ENCODE data around the gene AGO4. TPM values are rescaled to one million over a fixed set of nuclear protein-coding genes. Genes with fewer than 3 reads are reported as not detected.

AGO4 gene
- polyA plus RNA-seq, 2 of the 4 experiments (the other 2 are of a cell fraction), result 3.1 to 4.7 TPM

DNA sequence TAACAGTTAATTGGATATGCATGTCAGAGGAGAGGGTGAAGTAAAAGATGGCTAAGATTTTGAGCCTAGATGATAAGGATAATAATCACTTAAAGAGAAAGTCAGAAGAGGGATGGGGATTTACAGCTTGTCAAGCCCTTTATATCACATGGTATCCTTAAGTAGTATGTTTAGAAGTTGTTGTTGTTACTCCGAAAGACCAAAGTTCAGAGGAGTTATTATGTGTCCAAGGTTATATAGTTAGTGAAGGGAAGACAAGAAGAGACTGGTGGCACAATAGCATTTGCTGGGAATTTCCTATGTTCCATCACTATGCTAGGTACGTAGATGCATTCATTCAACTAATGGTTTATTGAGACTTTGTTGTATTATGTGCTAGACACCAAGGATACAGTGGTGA lies 44.4 kb downstream of the AGO4 start (continued):
- TF ChIP-seq, protein P1, sequence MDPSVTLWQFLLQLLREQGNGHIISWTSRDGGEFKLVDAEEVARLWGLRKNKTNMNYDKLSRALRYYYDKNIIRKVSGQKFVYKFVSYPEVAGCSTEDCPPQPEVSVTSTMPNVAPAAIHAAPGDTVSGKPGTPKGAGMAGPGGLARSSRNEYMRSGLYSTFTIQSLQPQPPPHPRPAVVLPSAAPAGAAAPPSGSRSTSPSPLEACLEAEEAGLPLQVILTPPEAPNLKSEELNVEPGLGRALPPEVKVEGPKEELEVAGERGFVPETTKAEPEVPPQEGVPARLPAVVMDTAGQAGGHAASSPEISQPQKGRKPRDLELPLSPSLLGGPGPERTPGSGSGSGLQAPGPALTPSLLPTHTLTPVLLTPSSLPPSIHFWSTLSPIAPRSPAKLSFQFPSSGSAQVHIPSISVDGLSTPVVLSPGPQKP (IDR thresholded peaks at IDR 0.05; ENCODE audit: low read depth, low read length), result no peak
- TF ChIP-seq CBX2 (IDR thresholded peaks at IDR 0.05; ENCODE audit: borderline replicate concordance, low read depth), result no peak
- TF ChIP-seq HEYL (CRISPR knock-in tag; IDR thresholded peaks at IDR 0.05), result no peak

DNA sequence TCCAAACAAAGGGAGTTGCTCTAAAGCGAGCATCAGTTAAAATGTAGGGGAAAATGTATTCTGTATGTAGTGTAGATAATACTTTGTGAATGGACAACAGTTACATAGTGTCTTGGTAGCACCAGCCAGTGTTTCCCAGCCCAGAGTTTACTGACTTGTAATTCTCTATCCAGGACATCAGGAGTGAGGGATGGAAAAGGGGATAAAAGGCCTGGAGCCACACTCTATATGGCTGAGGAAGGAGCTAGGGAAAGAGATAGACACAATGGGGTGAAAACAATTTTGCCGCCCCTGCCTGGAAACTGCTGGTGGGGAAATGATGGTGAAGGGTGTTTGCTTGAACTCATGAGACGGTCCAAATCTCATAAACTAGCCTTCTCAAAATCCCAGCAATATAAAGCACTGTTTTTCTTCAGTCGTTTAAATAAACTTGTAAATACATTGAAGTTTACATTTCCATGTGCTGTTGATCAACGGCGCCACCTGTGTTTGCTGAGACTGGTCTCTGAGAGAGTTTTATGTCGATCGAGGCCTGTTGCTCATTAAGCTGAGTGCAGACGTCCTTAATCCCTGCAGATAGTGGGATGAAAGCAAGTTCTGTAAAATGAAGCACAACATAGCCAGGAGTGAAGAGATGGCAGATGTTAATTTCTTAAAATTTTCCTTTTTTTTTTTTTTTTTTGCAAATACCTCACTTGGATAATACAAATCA lies 47.3 kb downstream of the AGO4 start:
- TF ChIP-seq CHD4 (IDR thresholded peaks at IDR 0.05; ENCODE audit: borderline replicate concordance) (no peak), HOXB13 (CRISPR knock-in tag; IDR thresholded peaks at IDR 0.05; ENCODE audit: low read depth) (no peak), KDM1A (IDR thresholded peaks at IDR 0.05; ENCODE audit: low read depth) (no peak)
- TF ChIP-seq, protein P2, sequence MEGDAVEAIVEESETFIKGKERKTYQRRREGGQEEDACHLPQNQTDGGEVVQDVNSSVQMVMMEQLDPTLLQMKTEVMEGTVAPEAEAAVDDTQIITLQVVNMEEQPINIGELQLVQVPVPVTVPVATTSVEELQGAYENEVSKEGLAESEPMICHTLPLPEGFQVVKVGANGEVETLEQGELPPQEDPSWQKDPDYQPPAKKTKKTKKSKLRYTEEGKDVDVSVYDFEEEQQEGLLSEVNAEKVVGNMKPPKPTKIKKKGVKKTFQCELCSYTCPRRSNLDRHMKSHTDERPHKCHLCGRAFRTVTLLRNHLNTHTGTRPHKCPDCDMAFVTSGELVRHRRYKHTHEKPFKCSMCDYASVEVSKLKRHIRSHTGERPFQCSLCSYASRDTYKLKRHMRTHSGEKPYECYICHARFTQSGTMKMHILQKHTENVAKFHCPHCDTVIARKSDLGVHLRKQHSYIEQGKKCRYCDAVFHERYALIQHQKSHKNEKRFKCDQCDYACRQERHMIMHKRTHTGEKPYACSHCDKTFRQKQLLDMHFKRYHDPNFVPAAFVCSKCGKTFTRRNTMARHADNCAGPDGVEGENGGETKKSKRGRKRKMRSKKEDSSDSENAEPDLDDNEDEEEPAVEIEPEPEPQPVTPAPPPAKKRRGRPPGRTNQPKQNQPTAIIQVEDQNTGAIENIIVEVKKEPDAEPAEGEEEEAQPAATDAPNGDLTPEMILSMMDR (IDR thresholded peaks at IDR 0.05), result 0 out of 3 replicates have a peak, but pooled peaks have one; percentile 4
- DNase-seq (ENCODE audit: low read depth in 1 of 2, low spot score in 1 of 2) (no peak), FAIRE-seq (no peak), ATAC-seq (no peak)
- Histone ChIP-seq H3K4me2 (no peak overlapping the region), H3K4me3 (no peak overlapping the region), H3K9me3 (no peaks in the 10 kb centered on the region), H3K27ac (no peak overlapping the region), H3K4me1 (no peaks in the 10 kb centered on the region)
- 71% methylated on average over 9 of the region's 9 CpGs for WGBS (ENCODE audit: missing lambda C conversion rate)
- CTCF ChIA-PET, result interaction anchor here (0.6 to 1.4 kb wide), 4 partner anchors 28 to 176 kb away, joined by 3 to 4 read pairs (median 4); partner anchors contain the start of gene AGO1
- POLR2A ChIA-PET, result interaction anchor here (0.7 kb wide), 1 partner anchor 242 kb away, joined by 10 read pairs; no protein-coding TSS in a partner anchor

DNA sequence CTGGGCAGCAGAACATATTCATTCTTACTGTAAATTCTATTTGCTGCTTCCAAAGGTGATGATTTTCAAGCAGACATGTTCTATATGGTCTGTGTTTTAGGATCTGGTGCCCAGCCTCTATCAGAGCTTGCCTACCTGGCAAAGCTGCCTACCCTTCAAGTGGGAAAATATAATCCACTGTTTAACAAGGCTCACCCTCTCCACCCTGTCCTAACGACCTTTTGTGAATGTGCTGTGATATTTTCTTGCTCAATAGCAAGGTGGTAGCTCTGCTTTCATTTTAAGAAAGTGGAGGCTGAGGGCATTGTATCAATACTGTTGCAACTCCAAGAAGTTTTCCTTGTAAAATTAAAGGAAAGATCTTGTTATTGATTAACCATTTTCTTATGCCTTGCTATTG lies 49.1 kb downstream of the AGO4 start:
- Histone ChIP-seq H3K4me2 (no peak overlapping the region), H3K27ac (no peak overlapping the region), H3K4me1 (no peaks in the 10 kb centered on the region), H3K4me3 (no peak overlapping the region), H3K9me3 (no peaks in the 10 kb centered on the region)
- no peak for DNase-seq (ENCODE audit: low read depth in 1 of 2, low spot score in 1 of 2)
- FAIRE-seq, result no peak
- no peak for TF ChIP-seq CEBPB (IDR thresholded peaks at IDR 0.05)
- no peak for TF ChIP-seq SREBF2 (IDR thresholded peaks at IDR 0.05)
- TF ChIP-seq RARB (CRISPR knock-in tag; IDR thresholded peaks at IDR 0.05), result no peak
- TF ChIP-seq BHLHE40 (IDR thresholded peaks at IDR 0.05; ENCODE audit: low read depth, low read length), result no peak
- no peak for TF ChIP-seq GATA3 (IDR thresholded peaks at IDR 0.05; ENCODE audit: borderline replicate concordance)
- TF ChIP-seq KDM5A (IDR thresholded peaks at IDR 0.05), result no peak
- TF ChIP-seq, protein P3, sequence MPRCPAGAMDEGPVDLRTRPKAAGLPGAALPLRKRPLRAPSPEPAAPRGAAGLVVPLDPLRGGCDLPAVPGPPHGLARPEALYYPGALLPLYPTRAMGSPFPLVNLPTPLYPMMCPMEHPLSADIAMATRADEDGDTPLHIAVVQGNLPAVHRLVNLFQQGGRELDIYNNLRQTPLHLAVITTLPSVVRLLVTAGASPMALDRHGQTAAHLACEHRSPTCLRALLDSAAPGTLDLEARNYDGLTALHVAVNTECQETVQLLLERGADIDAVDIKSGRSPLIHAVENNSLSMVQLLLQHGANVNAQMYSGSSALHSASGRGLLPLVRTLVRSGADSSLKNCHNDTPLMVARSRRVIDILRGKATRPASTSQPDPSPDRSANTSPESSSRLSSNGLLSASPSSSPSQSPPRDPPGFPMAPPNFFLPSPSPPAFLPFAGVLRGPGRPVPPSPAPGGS (IDR thresholded peaks at IDR 0.05), result no peak
- TF ChIP-seq, protein P4, sequence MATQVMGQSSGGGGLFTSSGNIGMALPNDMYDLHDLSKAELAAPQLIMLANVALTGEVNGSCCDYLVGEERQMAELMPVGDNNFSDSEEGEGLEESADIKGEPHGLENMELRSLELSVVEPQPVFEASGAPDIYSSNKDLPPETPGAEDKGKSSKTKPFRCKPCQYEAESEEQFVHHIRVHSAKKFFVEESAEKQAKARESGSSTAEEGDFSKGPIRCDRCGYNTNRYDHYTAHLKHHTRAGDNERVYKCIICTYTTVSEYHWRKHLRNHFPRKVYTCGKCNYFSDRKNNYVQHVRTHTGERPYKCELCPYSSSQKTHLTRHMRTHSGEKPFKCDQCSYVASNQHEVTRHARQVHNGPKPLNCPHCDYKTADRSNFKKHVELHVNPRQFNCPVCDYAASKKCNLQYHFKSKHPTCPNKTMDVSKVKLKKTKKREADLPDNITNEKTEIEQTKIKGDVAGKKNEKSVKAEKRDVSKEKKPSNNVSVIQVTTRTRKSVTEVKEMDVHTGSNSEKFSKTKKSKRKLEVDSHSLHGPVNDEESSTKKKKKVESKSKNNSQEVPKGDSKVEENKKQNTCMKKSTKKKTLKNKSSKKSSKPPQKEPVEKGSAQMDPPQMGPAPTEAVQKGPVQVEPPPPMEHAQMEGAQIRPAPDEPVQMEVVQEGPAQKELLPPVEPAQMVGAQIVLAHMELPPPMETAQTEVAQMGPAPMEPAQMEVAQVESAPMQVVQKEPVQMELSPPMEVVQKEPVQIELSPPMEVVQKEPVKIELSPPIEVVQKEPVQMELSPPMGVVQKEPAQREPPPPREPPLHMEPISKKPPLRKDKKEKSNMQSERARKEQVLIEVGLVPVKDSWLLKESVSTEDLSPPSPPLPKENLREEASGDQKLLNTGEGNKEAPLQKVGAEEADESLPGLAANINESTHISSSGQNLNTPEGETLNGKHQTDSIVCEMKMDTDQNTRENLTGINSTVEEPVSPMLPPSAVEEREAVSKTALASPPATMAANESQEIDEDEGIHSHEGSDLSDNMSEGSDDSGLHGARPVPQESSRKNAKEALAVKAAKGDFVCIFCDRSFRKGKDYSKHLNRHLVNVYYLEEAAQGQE (IDR thresholded peaks at IDR 0.05), result no peak
- no peak for TF ChIP-seq HDAC2 (IDR thresholded peaks at IDR 0.05)
- no peak for TF ChIP-seq HOXA7 (CRISPR knock-in tag; IDR thresholded peaks at IDR 0.05)
- TF ChIP-seq PHF8 (IDR thresholded peaks at IDR 0.05; ENCODE audit: borderline replicate concordance, low read depth), result no peak
- TF ChIP-seq CHD2 (IDR thresholded peaks at IDR 0.05; ENCODE audit: low read length, partially characterized antibody), result no peak
- no peak for TF ChIP-seq FOSB (CRISPR knock-in tag; IDR thresholded peaks at IDR 0.05)
- TF ChIP-seq MAFK (IDR thresholded peaks at IDR 0.05; ENCODE audit: partially characterized antibody), result no peak
- TF ChIP-seq, protein P5, sequence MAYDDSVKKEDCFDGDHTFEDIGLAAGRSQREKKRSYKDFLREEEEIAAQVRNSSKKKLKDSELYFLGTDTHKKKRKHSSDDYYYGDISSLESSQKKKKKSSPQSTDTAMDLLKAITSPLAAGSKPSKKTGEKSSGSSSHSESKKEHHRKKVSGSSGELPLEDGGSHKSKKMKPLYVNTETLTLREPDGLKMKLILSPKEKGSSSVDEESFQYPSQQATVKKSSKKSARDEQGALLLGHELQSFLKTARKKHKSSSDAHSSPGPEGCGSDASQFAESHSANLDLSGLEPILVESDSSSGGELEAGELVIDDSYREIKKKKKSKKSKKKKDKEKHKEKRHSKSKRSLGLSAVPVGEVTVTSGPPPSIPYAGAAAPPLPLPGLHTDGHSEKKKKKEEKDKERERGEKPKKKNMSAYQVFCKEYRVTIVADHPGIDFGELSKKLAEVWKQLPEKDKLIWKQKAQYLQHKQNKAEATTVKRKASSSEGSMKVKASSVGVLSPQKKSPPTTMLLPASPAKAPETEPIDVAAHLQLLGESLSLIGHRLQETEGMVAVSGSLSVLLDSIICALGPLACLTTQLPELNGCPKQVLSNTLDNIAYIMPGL (CRISPR knock-in tag; IDR thresholded peaks at IDR 0.05; ENCODE audit: borderline replicate concordance), result no peak
- TF ChIP-seq, protein P6, sequence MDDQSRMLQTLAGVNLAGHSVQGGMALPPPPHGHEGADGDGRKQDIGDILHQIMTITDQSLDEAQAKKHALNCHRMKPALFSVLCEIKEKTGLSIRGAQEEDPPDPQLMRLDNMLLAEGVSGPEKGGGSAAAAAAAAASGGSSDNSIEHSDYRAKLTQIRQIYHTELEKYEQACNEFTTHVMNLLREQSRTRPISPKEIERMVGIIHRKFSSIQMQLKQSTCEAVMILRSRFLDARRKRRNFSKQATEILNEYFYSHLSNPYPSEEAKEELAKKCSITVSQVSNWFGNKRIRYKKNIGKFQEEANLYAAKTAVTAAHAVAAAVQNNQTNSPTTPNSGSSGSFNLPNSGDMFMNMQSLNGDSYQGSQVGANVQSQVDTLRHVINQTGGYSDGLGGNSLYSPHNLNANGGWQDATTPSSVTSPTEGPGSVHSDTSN (IDR thresholded peaks at IDR 0.05), result no peak
- TF ChIP-seq FOSL2 (IDR thresholded peaks at IDR 0.05), result no peak
- no peak for TF ChIP-seq FOSL2 (CRISPR knock-in tag; IDR thresholded peaks at IDR 0.05)
- POLR2A ChIA-PET, result no interaction called here
- no peak for ATAC-seq
- CTCF ChIA-PET, result interaction anchor here (1.1 kb wide), 2 partner anchors 9 to 23 kb away, joined by 3 read pairs; no protein-coding TSS in a partner anchor
- WGBS (ENCODE audit: missing lambda C conversion rate), result 21% methylated on average over 1 of the region's 1 CpG

Measured in A549 (cell line).